NCI-H187 treated with DMSO at 0.1 percent for 48 hours (cell line): ENCODE data around the gene ERP44.
"Not testable (repeated sequence)": the region's sequence is repeated elsewhere in the genome, so short reads cannot be mapped to it uniquely, and the experiment has no call there.

Experiments
- DNase-seq: peaks from one replicate; lab custom pipeline; 2025; lab: John Stamatoyannopoulos, UW

Gene ERP44

GRCh38 chr9:100098887-100099721, at the start of gene ERP44, which contains the start of gene INVS:
Gene ERP44, minus strand, starts transcription at chr9:100099000. Its CDS starts 160 bp downstream, at chr9:100098840.
Gene INVS, plus strand, starts transcription at chr9:100099243. Its CDS starts 5,279 bp downstream, at chr9:100104522.
- DNase-seq: peak; percentile 84

- not testable (repeated sequence) for DNase-seq
Observed at GRCh38 chr9:100145976-100146375, 47.2 kb upstream of the ERP44 start.

- not testable (repeated sequence) for DNase-seq
Observed at GRCh38 chr9:100145167-100145934, 46.6 kb upstream of the ERP44 start.

GRCh38 chr9:100141862-100142261, 43.1 kb upstream of the ERP44 start:
- DNase-seq: not testable (repeated sequence)

- not testable (repeated sequence) for DNase-seq
Observed at GRCh38 chr9:100140303-100140702, 41.5 kb upstream of the ERP44 start.

- not testable (repeated sequence) for DNase-seq
Observed at GRCh38 chr9:100136799-100137198, 38.0 kb upstream of the ERP44 start.

GRCh38 chr9:100134731-100135130, 35.9 kb upstream of the ERP44 start:
- DNase-seq: no peak

GRCh38 chr9:100131875-100132430, 33.2 kb upstream of the ERP44 start:
- no peak for DNase-seq

- DNase-seq: no peak
Observed at GRCh38 chr9:100131216-100131615, 32.4 kb upstream of the ERP44 start.

- no peak for DNase-seq
Observed at GRCh38 chr9:100129772-100130171, 31.0 kb upstream of the ERP44 start.

- DNase-seq: no peak
Observed at GRCh38 chr9:100126423-100126822, 27.6 kb upstream of the ERP44 start.

GRCh38 chr9:100125910-100126309, 27.1 kb upstream of the ERP44 start:
- DNase-seq: no peak

GRCh38 chr9:100125236-100125635, 26.4 kb upstream of the ERP44 start:
- no peak for DNase-seq

- DNase-seq: no peak
Observed at GRCh38 chr9:100120286-100120685, 21.5 kb upstream of the ERP44 start.

GRCh38 chr9:100117316-100117715, 18.5 kb upstream of the ERP44 start:
- DNase-seq: no peak

GRCh38 chr9:100112677-100113336, 14.0 kb upstream of the ERP44 start:
- DNase-seq: no peak

- no peak for DNase-seq
Observed at GRCh38 chr9:100111235-100111634, 12.4 kb upstream of the ERP44 start.

GRCh38 chr9:100108559-100108958, 9.8 kb upstream of the ERP44 start:
- no peak for DNase-seq

GRCh38 chr9:100106616-100107015, 7.8 kb upstream of the ERP44 start:
- no peak for DNase-seq

- DNase-seq: no peak
Observed at GRCh38 chr9:100105861-100106260, 7.1 kb upstream of the ERP44 start.

- no peak for DNase-seq
Observed at GRCh38 chr9:100104314-100104713, 5.5 kb upstream of the ERP44 start.

- no peak for DNase-seq
Observed at GRCh38 chr9:100101608-100102007, 2.8 kb upstream of the ERP44 start.
